ENCODE measurements around the gene DNAH14. TPM values are rescaled to one million over a fixed set of nuclear protein-coding genes. Genes with fewer than 3 reads are reported as not detected.

The DNAH14 gene
- total RNA-seq, 1 experiment from 2014 or later = 57.3 TPM

DNA sequence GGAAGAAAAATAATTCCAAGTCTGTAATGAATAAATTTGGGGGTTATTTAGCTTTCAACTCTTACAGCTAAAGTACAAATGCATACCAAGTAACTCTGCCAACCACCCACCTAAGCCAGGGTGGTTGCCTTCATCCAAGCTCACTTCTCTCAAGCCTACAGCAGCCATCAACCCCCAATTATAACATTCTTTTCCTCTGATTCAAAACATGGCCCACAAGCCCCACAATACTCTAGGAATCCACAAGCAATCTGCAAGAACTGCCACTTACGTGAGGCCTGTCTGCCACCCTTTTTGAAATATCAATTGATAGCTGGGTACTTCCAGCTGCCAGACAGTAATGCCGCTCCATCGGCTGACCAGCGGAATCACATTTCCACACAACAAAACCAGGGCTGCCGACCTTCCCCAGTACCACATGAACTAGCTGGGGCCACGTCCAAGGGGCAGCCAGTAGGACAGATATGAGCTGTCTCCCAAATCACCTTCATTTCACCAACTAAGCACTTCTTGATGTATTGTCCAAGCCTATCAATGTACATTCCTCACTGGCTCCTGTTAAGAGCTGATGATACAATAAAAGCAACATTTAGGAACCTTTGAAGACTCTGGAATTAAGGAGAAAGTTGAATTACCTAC, 495.2 kb downstream of the DNAH14 start:
- intact Hi-C loops (cut with micrococcal nuclease; ENCODE audit: unreplicated experiment) = no loop called here
- Histone ChIP-seq H3K27me3 (replicated peaks; ENCODE audit: control insufficient read depth, insufficient read depth, low read length) (no peaks in the 10 kb centered on the region), H3K9me3 (no peaks in the 10 kb centered on the region), H3K36me3 (ENCODE audit: control insufficient read depth, insufficient read depth, low read length) (no peaks in the 10 kb centered on the region; the same call in 1 of the 2 replicates), H3K4me3 (ENCODE audit: low read depth, low read length) (no peak overlapping the region), H3K4me1 (peaks cover 23% of the 10 kb centered on the region)
- Mint-ChIP-seq H3K4me3 (ENCODE audit: unreplicated experiment) (no peak overlapping the region), H3K27ac (ENCODE audit: unreplicated experiment) (peak overlapping the region; percentile 33), H3K36me3 (ENCODE audit: insufficient read depth, unreplicated experiment) (peaks cover 26% of the 10 kb centered on the region), H3K4me1 (ENCODE audit: low read depth, unreplicated experiment) (peaks cover 38% of the 10 kb centered on the region), H3K9me3 (ENCODE audit: unreplicated experiment) (no peaks in the 10 kb centered on the region), H3K27me3 (ENCODE audit: insufficient read depth, unreplicated experiment) (no peaks in the 10 kb centered on the region)
- BruUV-seq (replicated peaks) = no TSS peak
- CTCF ChIA-PET = no interaction called here
- DNase-seq = no peak
- POLR2A ChIA-PET = no interaction called here
- TF ChIP-seq, protein P1, sequence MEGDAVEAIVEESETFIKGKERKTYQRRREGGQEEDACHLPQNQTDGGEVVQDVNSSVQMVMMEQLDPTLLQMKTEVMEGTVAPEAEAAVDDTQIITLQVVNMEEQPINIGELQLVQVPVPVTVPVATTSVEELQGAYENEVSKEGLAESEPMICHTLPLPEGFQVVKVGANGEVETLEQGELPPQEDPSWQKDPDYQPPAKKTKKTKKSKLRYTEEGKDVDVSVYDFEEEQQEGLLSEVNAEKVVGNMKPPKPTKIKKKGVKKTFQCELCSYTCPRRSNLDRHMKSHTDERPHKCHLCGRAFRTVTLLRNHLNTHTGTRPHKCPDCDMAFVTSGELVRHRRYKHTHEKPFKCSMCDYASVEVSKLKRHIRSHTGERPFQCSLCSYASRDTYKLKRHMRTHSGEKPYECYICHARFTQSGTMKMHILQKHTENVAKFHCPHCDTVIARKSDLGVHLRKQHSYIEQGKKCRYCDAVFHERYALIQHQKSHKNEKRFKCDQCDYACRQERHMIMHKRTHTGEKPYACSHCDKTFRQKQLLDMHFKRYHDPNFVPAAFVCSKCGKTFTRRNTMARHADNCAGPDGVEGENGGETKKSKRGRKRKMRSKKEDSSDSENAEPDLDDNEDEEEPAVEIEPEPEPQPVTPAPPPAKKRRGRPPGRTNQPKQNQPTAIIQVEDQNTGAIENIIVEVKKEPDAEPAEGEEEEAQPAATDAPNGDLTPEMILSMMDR (IDR thresholded peaks at IDR 0.05; ENCODE audit: insufficient read depth in 1 of 2, low read depth in 1 of 2, low read length in 1 of 2, severe bottlenecking in 1 of 2, unreplicated experiment in 1 of 2) = no peak

DNA sequence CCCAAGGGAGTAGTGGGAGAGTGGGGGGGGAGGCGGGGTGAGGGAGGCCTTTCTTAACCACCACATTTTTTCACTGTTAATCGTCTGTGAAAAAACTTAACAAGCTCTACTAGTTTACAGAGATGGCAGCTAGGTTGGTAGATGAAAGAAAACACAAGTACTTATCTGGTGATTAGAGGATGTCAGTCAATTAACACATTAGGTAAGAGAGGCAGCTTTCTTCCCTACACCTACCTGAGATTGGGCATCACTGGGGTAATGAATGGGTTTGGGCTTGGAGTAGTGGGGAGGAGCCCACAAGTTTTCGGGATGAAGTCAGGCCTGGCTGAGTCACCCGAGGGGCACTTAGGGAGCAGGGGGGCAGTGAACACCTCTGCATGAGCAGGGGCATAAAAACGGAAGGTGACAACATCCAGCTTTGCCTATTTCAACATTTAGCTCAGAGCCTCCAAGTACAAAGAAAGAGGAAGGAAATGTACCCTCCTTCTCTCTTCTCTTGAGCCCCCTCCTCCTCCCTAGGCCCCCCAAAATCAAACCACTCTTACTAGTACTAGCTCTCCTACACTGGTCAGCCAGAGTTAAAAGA, 495.8 kb downstream of the DNAH14 start:
- peaks cover 21% of the 10 kb centered on the region for H3K36me3 Mint-ChIP-seq (ENCODE audit: insufficient read depth, unreplicated experiment)

More for the DNA sequence above, 495.8 kb downstream of the DNAH14 start:
- H3K27me3 ChIP-seq (replicated peaks; ENCODE audit: control insufficient read depth, insufficient read depth, low read length) = no peaks in the 10 kb centered on the region
- ChIA-PET POLR2A (no interaction called here), CTCF (no interaction called here)
- no peaks in the 10 kb centered on the region for H3K9me3 Mint-ChIP-seq (ENCODE audit: unreplicated experiment)
- intact Hi-C loops (cut with micrococcal nuclease; ENCODE audit: unreplicated experiment) = no loop called here
- no TSS peak for BruUV-seq (replicated peaks)
- TF ChIP-seq, protein P1 (IDR thresholded peaks at IDR 0.05; ENCODE audit: insufficient read depth in 1 of 2, low read depth in 1 of 2, low read length in 1 of 2, severe bottlenecking in 1 of 2, unreplicated experiment in 1 of 2) = no peak
- H3K4me1 Mint-ChIP-seq (ENCODE audit: low read depth, unreplicated experiment) = peaks cover 38% of the 10 kb centered on the region
- H3K27ac Mint-ChIP-seq (ENCODE audit: unreplicated experiment) = peak overlapping the region; percentile 33
- H3K4me1 ChIP-seq = peaks cover 23% of the 10 kb centered on the region
- H3K4me3 Mint-ChIP-seq (ENCODE audit: unreplicated experiment) = peak overlapping the region; percentile 40
- no peak for DNase-seq
- H3K4me3 ChIP-seq (ENCODE audit: low read depth, low read length) = no peak overlapping the region
- H3K36me3 ChIP-seq (ENCODE audit: control insufficient read depth, insufficient read depth, low read length) = no peaks in the 10 kb centered on the region; the same call in 1 of the 2 replicates
- H3K27me3 Mint-ChIP-seq (ENCODE audit: insufficient read depth, unreplicated experiment) = no peaks in the 10 kb centered on the region
- no peaks in the 10 kb centered on the region for H3K9me3 ChIP-seq

Measured in Caco-2 (cell line).